ENCODE data around the gene ASCC3.

DNA sequence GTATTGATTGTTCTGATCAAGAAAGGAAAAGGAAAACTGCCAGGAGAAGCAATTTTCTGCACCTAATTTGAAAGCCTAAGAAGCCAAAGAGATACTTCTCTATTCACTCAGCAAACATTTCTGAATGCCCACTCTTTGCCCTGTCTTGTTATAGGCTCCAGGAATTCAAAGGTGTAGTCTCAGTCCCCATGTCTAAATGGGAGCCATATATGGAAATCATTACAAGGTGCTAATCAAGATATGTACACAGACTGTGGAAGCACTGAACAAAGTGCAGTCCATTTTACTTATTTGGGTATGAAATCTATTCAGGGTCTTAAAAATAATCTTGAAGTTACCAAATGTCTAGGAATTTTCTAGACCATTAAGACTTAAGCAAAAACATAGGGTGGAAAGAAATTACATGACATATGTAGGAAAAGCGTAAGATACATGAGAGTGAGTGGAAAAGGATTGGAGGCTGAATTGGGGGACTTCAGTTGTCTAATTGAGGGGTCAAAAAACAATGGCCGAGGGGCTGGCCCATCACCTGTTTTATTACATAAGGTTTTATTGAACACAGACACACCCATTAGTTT is 39.0 kb upstream of the ASCC3 start:
- TF ChIP-seq, protein P1, sequence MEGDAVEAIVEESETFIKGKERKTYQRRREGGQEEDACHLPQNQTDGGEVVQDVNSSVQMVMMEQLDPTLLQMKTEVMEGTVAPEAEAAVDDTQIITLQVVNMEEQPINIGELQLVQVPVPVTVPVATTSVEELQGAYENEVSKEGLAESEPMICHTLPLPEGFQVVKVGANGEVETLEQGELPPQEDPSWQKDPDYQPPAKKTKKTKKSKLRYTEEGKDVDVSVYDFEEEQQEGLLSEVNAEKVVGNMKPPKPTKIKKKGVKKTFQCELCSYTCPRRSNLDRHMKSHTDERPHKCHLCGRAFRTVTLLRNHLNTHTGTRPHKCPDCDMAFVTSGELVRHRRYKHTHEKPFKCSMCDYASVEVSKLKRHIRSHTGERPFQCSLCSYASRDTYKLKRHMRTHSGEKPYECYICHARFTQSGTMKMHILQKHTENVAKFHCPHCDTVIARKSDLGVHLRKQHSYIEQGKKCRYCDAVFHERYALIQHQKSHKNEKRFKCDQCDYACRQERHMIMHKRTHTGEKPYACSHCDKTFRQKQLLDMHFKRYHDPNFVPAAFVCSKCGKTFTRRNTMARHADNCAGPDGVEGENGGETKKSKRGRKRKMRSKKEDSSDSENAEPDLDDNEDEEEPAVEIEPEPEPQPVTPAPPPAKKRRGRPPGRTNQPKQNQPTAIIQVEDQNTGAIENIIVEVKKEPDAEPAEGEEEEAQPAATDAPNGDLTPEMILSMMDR (IDR thresholded peaks at IDR 0.05), result no peak
- TF ChIP-seq EZH2 (IDR thresholded peaks at IDR 0.05; ENCODE audit: borderline replicate concordance, insufficient read depth, low read depth, low read length, poor library complexity, severe bottlenecking), result no peak
